ENCODE measurements around the gene MBD5.

MBD5 gene

DNA sequence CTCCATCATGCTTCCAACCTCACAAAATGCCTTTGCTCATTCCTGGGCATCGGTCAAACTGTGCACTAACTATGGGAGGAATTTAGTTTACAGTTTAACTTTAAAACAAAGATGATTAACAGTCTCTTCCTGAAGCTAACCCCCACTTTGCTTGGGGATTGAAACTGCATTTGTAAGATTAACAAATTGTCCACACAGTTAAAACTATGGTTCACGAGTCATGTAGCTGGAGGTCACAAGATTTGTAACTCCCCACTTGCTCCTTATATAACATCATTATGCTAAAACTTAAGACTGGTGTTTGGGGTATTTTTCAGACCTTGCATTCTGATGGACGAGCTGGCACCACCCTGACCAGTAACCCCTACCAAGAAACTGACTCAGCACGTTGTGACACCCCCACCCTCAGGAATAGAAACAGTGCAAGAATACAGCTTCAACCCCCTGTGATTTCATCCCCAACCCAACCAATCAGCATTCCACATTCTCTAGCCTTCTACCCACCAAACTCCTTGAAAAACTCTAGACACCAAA lies 252.3 kb downstream of the MBD5 start:
- TF ChIP-seq EZH2 (IDR thresholded peaks at IDR 0.05; ENCODE audit: borderline replicate concordance, low read depth, low read length, severe bottlenecking) = no peak
- Histone ChIP-seq H3K36me3 (ENCODE audit: insufficient read depth, low read length) (no peaks in the 10 kb centered on the region), H3K9ac (ENCODE audit: low read depth, low read length) (no peak overlapping the region), H3K4me2 (ENCODE audit: insufficient read depth, low read length) (no peak overlapping the region), H3K79me2 (ENCODE audit: insufficient read depth, low read length) (no peaks in the 10 kb centered on the region), H3K4me1 (ENCODE audit: insufficient read depth, low read length) (no peaks in the 10 kb centered on the region), H3K27me3 (ENCODE audit: insufficient read depth, low read length, poor library complexity) (no peaks in the 10 kb centered on the region), H3K27ac (ENCODE audit: low read length) (no peak overlapping the region), H3K9me3 (ENCODE audit: insufficient read depth, low read length, severe bottlenecking) (no peaks in the 10 kb centered on the region), H3K4me3 (ENCODE audit: low read depth in 1 of 2, low read length in 2 of 2) (no peak overlapping the region), H2AFZ (ENCODE audit: low read depth, low read length) (no peak overlapping the region), H4K20me1 (ENCODE audit: insufficient read depth, low read length) (no peaks in the 10 kb centered on the region)
- ATAC-seq (ENCODE audit: insufficient read depth, low read depth) (no peak), DNase-seq (no peak)

DNA sequence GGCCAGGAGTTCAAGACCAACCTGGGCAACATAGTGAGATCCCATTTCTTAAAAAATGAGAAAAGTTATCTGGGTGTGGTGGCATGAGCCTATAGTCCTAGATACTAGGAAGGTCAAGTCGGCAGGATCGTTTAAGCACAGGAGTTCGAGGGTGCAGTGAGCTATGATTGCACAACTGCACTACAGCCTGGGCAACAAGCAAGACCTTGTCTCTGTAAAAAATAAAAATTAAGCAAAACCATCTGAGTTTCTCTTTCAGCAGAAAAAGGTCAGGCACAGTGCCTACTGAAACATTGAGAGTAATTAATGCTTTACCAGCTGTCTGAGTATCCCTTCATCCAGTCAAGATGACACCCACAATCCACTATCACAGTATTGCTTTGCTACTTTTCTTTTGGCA lies 258.3 kb downstream of the MBD5 start:
- no peak overlapping the region for H2AFZ ChIP-seq (ENCODE audit: low read depth, low read length)
- no peaks in the 10 kb centered on the region for H3K27me3 ChIP-seq (ENCODE audit: insufficient read depth, low read length, poor library complexity)
- no peaks in the 10 kb centered on the region for H3K79me2 ChIP-seq (ENCODE audit: insufficient read depth, low read length)
- no peaks in the 10 kb centered on the region for H3K36me3 ChIP-seq (ENCODE audit: insufficient read depth, low read length)
- no peaks in the 10 kb centered on the region for H3K9me3 ChIP-seq (ENCODE audit: insufficient read depth, low read length, severe bottlenecking)
- H3K9ac ChIP-seq (ENCODE audit: low read depth, low read length) = no peak overlapping the region
- H3K4me3 ChIP-seq (ENCODE audit: low read depth in 1 of 2, low read length in 2 of 2) = no peak overlapping the region
- peaks cover 13% of the 10 kb centered on the region for H3K4me1 ChIP-seq (ENCODE audit: insufficient read depth, low read length)
- no peaks in the 10 kb centered on the region for H4K20me1 ChIP-seq (ENCODE audit: insufficient read depth, low read length)
- TF ChIP-seq, protein P1, sequence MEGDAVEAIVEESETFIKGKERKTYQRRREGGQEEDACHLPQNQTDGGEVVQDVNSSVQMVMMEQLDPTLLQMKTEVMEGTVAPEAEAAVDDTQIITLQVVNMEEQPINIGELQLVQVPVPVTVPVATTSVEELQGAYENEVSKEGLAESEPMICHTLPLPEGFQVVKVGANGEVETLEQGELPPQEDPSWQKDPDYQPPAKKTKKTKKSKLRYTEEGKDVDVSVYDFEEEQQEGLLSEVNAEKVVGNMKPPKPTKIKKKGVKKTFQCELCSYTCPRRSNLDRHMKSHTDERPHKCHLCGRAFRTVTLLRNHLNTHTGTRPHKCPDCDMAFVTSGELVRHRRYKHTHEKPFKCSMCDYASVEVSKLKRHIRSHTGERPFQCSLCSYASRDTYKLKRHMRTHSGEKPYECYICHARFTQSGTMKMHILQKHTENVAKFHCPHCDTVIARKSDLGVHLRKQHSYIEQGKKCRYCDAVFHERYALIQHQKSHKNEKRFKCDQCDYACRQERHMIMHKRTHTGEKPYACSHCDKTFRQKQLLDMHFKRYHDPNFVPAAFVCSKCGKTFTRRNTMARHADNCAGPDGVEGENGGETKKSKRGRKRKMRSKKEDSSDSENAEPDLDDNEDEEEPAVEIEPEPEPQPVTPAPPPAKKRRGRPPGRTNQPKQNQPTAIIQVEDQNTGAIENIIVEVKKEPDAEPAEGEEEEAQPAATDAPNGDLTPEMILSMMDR (IDR thresholded peaks at IDR 0.05; ENCODE audit: borderline replicate concordance, extremely low read depth, low read length, poor library complexity, severe bottlenecking) = no peak
- no peak for TF ChIP-seq EZH2 (IDR thresholded peaks at IDR 0.05; ENCODE audit: borderline replicate concordance, low read depth, low read length, severe bottlenecking)
- H3K4me2 ChIP-seq (ENCODE audit: insufficient read depth, low read length) = no peak overlapping the region
- no peak for ATAC-seq (ENCODE audit: insufficient read depth, low read depth)
- H3K27ac ChIP-seq (ENCODE audit: low read length) = no peak overlapping the region
- DNase-seq = no peak

DNA sequence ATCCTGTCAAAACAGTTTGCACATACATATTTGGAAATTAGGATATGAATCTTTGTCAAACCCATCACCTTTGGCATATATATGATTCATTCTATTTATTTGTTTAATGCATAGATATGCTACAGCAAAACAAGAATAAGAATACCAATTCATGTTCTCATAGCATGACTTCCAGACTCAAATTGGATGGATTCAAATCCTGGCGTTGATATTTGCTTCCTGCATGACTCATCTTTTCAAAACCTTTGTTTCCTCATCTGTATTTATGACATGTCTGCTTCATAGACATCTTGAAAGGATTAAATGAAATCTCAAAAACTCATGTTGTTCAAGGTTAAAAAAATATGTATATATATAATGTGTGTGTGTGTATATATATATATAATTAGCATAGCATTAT lies 261.3 kb downstream of the MBD5 start:
- DNase-seq (no peak), ATAC-seq (ENCODE audit: insufficient read depth, low read depth) (no peak)
- Histone ChIP-seq H3K9me3 (ENCODE audit: insufficient read depth, low read length, severe bottlenecking) (no peaks in the 10 kb centered on the region), H3K4me1 (ENCODE audit: insufficient read depth, low read length) (peaks cover 13% of the 10 kb centered on the region), H4K20me1 (ENCODE audit: insufficient read depth, low read length) (no peaks in the 10 kb centered on the region), H2AFZ (ENCODE audit: low read depth, low read length) (no peak overlapping the region), H3K27me3 (ENCODE audit: insufficient read depth, low read length, poor library complexity) (no peaks in the 10 kb centered on the region), H3K27ac (ENCODE audit: low read length) (no peak overlapping the region), H3K79me2 (ENCODE audit: insufficient read depth, low read length) (no peaks in the 10 kb centered on the region), H3K4me3 (ENCODE audit: low read depth in 1 of 2, low read length in 2 of 2) (no peak overlapping the region), H3K9ac (ENCODE audit: low read depth, low read length) (no peak overlapping the region), H3K36me3 (ENCODE audit: insufficient read depth, low read length) (no peaks in the 10 kb centered on the region), H3K4me2 (ENCODE audit: insufficient read depth, low read length) (no peak overlapping the region)
- no peak for TF ChIP-seq EZH2 (IDR thresholded peaks at IDR 0.05; ENCODE audit: borderline replicate concordance, low read depth, low read length, severe bottlenecking)
- TF ChIP-seq, protein P1 (IDR thresholded peaks at IDR 0.05; ENCODE audit: borderline replicate concordance, extremely low read depth, low read length, poor library complexity, severe bottlenecking) = no peak

DNA sequence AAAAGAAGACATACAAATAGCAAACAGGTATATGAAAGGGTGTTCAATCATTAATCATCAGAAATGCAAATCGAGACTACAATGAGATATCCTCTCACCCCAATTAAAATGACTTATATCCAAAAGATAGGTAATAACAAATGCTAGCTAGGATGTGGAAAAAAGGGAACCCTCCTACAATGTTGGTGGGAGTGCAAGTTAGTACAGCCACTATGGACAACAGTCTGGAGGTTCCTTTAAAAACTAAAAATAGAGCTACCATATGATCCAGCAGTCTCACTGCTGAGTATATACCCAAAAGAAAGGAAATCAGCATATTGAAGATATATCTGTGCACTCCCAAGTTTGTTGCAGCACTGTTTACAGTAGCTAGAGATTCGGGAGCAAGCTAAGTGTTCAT lies 271.5 kb downstream of the MBD5 start:
- Histone ChIP-seq H3K9me3 (ENCODE audit: insufficient read depth, low read length, severe bottlenecking) (no peaks in the 10 kb centered on the region), H3K79me2 (ENCODE audit: insufficient read depth, low read length) (no peaks in the 10 kb centered on the region), H3K27me3 (ENCODE audit: insufficient read depth, low read length, poor library complexity) (no peaks in the 10 kb centered on the region), H3K27ac (ENCODE audit: low read length) (no peak overlapping the region), H4K20me1 (ENCODE audit: insufficient read depth, low read length) (no peaks in the 10 kb centered on the region), H3K4me2 (ENCODE audit: insufficient read depth, low read length) (no peak overlapping the region), H3K4me3 (ENCODE audit: low read depth in 1 of 2, low read length in 2 of 2) (no peak overlapping the region), H3K9ac (ENCODE audit: low read depth, low read length) (no peak overlapping the region), H3K4me1 (ENCODE audit: insufficient read depth, low read length) (no peaks in the 10 kb centered on the region), H2AFZ (ENCODE audit: low read depth, low read length) (no peak overlapping the region), H3K36me3 (ENCODE audit: insufficient read depth, low read length) (no peaks in the 10 kb centered on the region)
- ATAC-seq (ENCODE audit: insufficient read depth, low read depth) (no peak), DNase-seq (no peak)
- TF ChIP-seq EZH2 (IDR thresholded peaks at IDR 0.05; ENCODE audit: borderline replicate concordance, low read depth, low read length, severe bottlenecking) = no peak
